Pancreas (tissue), 10 donors: ENCODE measurements around the gene FOXC2. TPM values are rescaled to one million over a fixed set of nuclear protein-coding genes. Genes with fewer than 3 reads are reported as not detected.

Experiments
- ATAC-seq, 4 donors: fragments of 200-7000 bp; cut with Tn5 transposase; one replicate each; pipeline versions ENCODE4 v1.8.0 to v1.9.1; 2020; ENCODE audit warnings: mild to moderate bottlenecking in 4 of 4, moderate library complexity in 4 of 4
- DNase-seq, 6 donors: peaks; one replicate each; pipeline ENCODE4 v3.0.0-alpha.2; 2020
- FAIRE-seq: peaks from 2 replicates; lab custom pipeline; 2012; peaks lifted over from hg19 to GRCh38; lab: Jason Lieb, UNC
- H3K27ac ChIP-seq, 4 donors: fragments of 200-600 bp; sonication (generic); 1 replicate in 3 of 4; 2 replicates in 1 of 4; pipeline versions ENCODE4 v1.5.0 to v1.8.0; 2020
- H3K27me3 ChIP-seq, 4 donors: fragments of 200-600 bp; one replicate each; pipeline ENCODE4 v1.8.0; 2021
- H3K36me3 ChIP-seq, 3 donors: fragments of 200-600 bp; sonication (generic) in 1 of 3; one replicate each; pipeline versions ENCODE4 v1.5.0 to v1.8.0; 2020 to 2021
- H3K4me1 ChIP-seq, 3 donors: fragments of 200-600 bp; one replicate each; pipeline ENCODE4 v1.8.0; 2021
- H3K4me3 ChIP-seq, 4 donors: fragments of 200-600 bp; sonication (generic) in 2 of 4; one replicate each; pipeline versions ENCODE4 v1.5.0 to v1.8.0; 2020 to 2021
- H3K9me3 ChIP-seq, 4 donors: fragments of 200-600 bp; one replicate each; pipeline ENCODE4 v1.8.0; 2021
- CTCF ChIP-seq, 4 donors: fragments of 200-600 bp; sonication (generic) in 3 of 4; IDR thresholded peaks; one replicate each; pipeline versions ENCODE4 v1.5.0 to v1.8.0; 2021; ENCODE audit warnings: antibody characterized with exemption in 4 of 4
- WGBS, 2 donors: extraction: QIAGEN DNeasy Blood & Tissue Kit; methylation state at CpG; one replicate each; pipeline ENCODE4 v1.1.7; 2013; 5-methylcytosine and 5-hydroxymethylcytosine counted together
- intact Hi-C, 3 donors: fragments of 100-400 bp; cut with DNase I; formaldehyde crosslinking; loops; one replicate each; pipeline versions ENCODE4 v1.11.1 to v1.14.2; 2022
- polyA plus RNA-seq, 2 donors: library from polyadenylated mRNA; stranded (reverse); fragments of 200-250 nt; gene quantifications; one replicate each; pipeline ENCODE4 v1.2.3, GENCODE V29; 2013
- total RNA-seq, 6 donors: library from RNA; stranded (reverse); fragmentation: NEBNext Ultra II Directional in 4 of 6; extraction: Animal tissue kit (Norgen Biotek cat#: 25700) in 4 of 6; gene quantifications; one replicate each; pipeline versions ENCODE4 v1.2.1 to v1.2.4, GENCODE V29; 2021 to 2023
- donor health status: healthy with polysubstance abuse.
- donor health status: DM: no; HTN: no; CAD: no; lungs with moderate emphysema.
- donor health status: DM: no; HTN: no; CAD: no.
- donor health status: control.
- donor health status: control.
- donor health status: Bipolar disorder and iron deficiency.
- donor health status: DM: yes; HTN: yes; CAD: no.
- donor health status: DM: no; HTN: no; CAD: no.
- donor health status: DM: no; HTN: no; CAD: no.
- donor health status: DM: yes; HTN: yes; CAD: no.

Gene FOXC2
- total and polyA plus RNA-seq, 8 donors: 0.06 to 0.23 (median 0.17) TPM; not detected in 3

- FAIRE-seq (no peak), ATAC-seq (no peak), DNase-seq (no peak)
- no peak overlapping the region for H3K27ac ChIP-seq
- WGBS, 2 donors: 52 to 58% methylated on average over 5 of the region's 5 CpGs
- no peak for TF ChIP-seq CTCF (IDR thresholded peaks at IDR 0.05)
- peaks cover 0 to 5% (median 3%) of the 10 kb centered on the region in 3 donors for H3K4me1 ChIP-seq
- intact Hi-C loops: no loop called here
- H3K4me3 ChIP-seq: no peak overlapping the region
- H3K27me3 ChIP-seq: peaks cover 0 to 9% (median 0%) of the 10 kb centered on the region in 4 donors
- no peaks in the 10 kb centered on the region for H3K36me3 ChIP-seq
- no peaks in the 10 kb centered on the region for H3K9me3 ChIP-seq
Observed at GRCh38 chr16:86556576-86556975, 10.1 kb upstream of the FOXC2 start.

- DNase-seq (no peak), ATAC-seq (no peak), FAIRE-seq (no peak)
- WGBS, 2 donors: 51 to 76% methylated on average over 4 of the region's 4 CpGs
- Histone ChIP-seq H3K4me3 (no peak overlapping the region), H3K27ac (no peak overlapping the region), H3K4me1 (peaks cover 0 to 5% (median 3%) of the 10 kb centered on the region in 3 donors), H3K9me3 (no peaks in the 10 kb centered on the region), H3K36me3 (no peaks in the 10 kb centered on the region), H3K27me3 (peaks cover 0 to 9% (median 0%) of the 10 kb centered on the region in 4 donors)
- no peak for TF ChIP-seq CTCF (IDR thresholded peaks at IDR 0.05)
- intact Hi-C loops: no loop called here
Observed at GRCh38 chr16:86557587-86557986, 9.0 kb upstream of the FOXC2 start.

GRCh38 chr16:86558355-86559193 lies 8.1 kb upstream of the FOXC2 start:
- 50 to 59% methylated on average over 28 of the region's 28 CpGs for WGBS, 2 donors
- H3K9me3 ChIP-seq: no peaks in the 10 kb centered on the region
- DNase-seq (no peak), FAIRE-seq (no peak), ATAC-seq (no peak)
- no peak for TF ChIP-seq CTCF (IDR thresholded peaks at IDR 0.05)
- peaks cover 0 to 5% (median 3%) of the 10 kb centered on the region in 3 donors for H3K4me1 ChIP-seq
- no peak overlapping the region for H3K4me3 ChIP-seq
- intact Hi-C loops: no loop called here
- no peak overlapping the region for H3K27ac ChIP-seq
- peaks cover 0 to 9% (median 0%) of the 10 kb centered on the region in 4 donors for H3K27me3 ChIP-seq
- no peaks in the 10 kb centered on the region for H3K36me3 ChIP-seq

GRCh38 chr16:86559802-86560305 lies 6.8 kb upstream of the FOXC2 start:
- no peaks in the 10 kb centered on the region for H3K36me3 ChIP-seq
- ATAC-seq (no peak), FAIRE-seq (no peak), DNase-seq (no peak)
- no peak for TF ChIP-seq CTCF (IDR thresholded peaks at IDR 0.05)
- no peaks in the 10 kb centered on the region for H3K9me3 ChIP-seq
- no peak overlapping the region for H3K4me3 ChIP-seq
- WGBS, 2 donors: 64 to 71% methylated on average over 7 to 9 of the region's 9 CpGs
- H3K27me3 ChIP-seq: peaks cover 0 to 18% (median 4%) of the 10 kb centered on the region in 4 donors
- H3K27ac ChIP-seq: no peak overlapping the region
- intact Hi-C loops: loop anchor here in 2 of 3 donors (5.0 to 10.0 kb wide), 3 partner anchors 722 to 737 kb away; no protein-coding TSS in a partner anchor
- H3K4me1 ChIP-seq: peaks cover 0 to 6% (median 5%) of the 10 kb centered on the region in 3 donors
